GM13977 (cell line): Measurements from ENCODE around the gene LARGE1.

ENCODE experiments used
- DNase-seq: peaks from one replicate; pipeline ENCODE4 v3.0.0; 2012; ENCODE audit warnings: low spot score
- in situ Hi-C: fragments of 300-500 bp; cut with MboI; formaldehyde crosslinking; loops from one replicate; pipeline ENCODE4 v1.12.0; 2022; ENCODE audit warnings: low sequenced_read_pairs, low pct_unique_long_range_greater_than_20kb, mixed read lengths, inconsistent platforms; ENCODE audit not compliant: unreplicated experiment
- TF ChIP-seq, protein P1 (sequence below): IDR thresholded peaks from 2 replicates; pipeline ENCODE4 v1.5.1; 2012; ENCODE audit warnings: mild to moderate bottlenecking, control low read depth; ENCODE audit not compliant: insufficient read depth; ENCODE audit errors: extremely low read depth, missing control alignments

LARGE1 gene

DNA sequence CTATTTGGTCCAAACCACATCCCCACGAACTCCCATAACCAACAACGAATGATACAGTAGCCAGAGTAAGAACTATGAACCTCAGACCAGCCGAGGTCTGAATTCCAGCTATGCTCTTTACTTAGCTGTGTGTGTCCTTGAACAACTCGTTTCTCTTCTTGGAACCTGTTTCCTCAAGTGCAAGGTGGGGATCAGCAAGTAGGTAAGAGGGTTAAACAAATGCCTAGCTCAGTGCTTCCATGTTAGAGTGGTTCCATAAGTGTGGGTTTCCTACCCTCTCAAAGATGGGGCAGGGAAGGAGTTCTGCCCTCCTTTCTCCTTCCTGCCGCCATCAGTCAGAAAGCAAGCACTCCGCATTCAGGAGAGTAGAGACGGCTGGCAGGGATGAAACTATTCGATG is 578.7 kb downstream of the LARGE1 start:
- TF ChIP-seq, protein P1, sequence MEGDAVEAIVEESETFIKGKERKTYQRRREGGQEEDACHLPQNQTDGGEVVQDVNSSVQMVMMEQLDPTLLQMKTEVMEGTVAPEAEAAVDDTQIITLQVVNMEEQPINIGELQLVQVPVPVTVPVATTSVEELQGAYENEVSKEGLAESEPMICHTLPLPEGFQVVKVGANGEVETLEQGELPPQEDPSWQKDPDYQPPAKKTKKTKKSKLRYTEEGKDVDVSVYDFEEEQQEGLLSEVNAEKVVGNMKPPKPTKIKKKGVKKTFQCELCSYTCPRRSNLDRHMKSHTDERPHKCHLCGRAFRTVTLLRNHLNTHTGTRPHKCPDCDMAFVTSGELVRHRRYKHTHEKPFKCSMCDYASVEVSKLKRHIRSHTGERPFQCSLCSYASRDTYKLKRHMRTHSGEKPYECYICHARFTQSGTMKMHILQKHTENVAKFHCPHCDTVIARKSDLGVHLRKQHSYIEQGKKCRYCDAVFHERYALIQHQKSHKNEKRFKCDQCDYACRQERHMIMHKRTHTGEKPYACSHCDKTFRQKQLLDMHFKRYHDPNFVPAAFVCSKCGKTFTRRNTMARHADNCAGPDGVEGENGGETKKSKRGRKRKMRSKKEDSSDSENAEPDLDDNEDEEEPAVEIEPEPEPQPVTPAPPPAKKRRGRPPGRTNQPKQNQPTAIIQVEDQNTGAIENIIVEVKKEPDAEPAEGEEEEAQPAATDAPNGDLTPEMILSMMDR: no peak
- no peak for DNase-seq
- in situ Hi-C loops: no loop called here

DNA sequence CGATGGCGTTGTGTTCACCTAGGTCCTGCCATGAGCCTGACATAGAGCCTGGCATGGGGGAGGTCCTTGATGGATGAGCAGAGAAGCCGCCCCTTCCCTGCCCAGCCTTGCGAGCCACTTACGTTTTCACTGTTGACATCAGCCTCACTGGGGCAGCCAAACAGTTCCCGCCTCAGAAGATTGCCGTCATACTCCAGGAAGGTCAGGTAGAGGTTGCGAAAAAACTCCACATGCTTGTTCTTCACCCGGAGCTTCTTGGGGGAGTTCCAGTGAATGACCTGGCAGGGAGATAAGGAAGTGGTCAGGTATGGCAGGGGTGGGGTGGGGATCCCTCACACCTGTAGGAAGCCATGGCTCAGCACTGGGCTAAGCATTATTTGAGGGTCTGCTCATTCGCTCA is 582.8 kb downstream of the LARGE1 start:
- no peak for DNase-seq
- in situ Hi-C loops: no loop called here

DNA sequence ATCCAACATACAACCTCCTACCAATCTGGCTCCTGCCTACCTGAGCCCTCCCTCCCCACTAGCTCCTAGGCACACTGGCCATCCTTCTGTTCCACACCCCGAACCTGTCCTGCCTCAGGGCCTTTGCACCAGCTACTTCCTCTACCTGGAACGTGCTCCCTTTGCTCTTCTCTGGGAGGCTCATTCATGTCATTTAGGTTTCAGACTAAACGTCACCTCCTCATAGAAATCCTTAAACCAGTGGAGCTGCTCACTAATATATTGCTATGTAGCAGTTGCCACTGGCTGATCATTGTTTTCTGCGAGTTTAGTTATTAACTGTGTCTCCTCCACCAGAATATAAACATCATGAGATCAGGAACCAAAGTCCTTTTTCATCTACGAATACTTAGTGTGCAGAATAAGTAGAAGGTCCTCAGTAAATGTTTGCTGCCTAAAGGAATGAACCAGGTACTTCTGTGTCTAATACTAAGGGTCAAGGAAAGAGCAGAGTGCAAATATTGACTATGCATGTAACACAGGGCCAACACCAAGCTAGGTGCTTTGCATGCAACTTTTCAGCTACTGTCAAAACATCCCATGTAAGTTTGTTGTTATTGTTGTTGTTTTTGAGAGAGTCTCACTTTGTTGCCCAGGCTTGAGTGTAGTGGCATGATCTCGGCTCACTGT is 584.5 kb downstream of the LARGE1 start:
- in situ Hi-C loops: no loop called here
- TF ChIP-seq, protein P1: no peak
- DNase-seq: no peak

More for the DNA sequence above, 582.8 kb downstream of the LARGE1 start:
- TF ChIP-seq, protein P1: no peak

DNA sequence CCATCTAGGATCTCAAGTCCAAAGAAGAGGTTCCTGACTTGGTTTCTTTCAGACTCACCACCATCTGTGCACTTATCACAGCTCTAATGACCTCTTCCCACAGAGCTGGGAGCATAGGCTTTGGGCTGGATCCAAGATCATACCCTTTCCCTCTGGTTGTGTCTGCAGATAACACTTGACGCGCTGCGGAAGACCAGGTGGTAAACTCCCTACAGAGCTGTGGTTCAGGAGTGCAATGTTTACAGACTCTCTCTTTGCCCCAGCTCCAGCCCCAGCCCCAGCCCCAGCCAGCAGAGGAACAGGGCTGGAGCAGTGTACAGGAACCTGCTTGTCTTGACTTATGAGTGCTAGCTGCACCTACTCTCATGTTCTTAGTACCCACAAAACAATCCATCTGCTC is 587.7 kb downstream of the LARGE1 start:
- TF ChIP-seq, protein P1: no peak
- no peak for DNase-seq
- in situ Hi-C loops: no loop called here

DNA sequence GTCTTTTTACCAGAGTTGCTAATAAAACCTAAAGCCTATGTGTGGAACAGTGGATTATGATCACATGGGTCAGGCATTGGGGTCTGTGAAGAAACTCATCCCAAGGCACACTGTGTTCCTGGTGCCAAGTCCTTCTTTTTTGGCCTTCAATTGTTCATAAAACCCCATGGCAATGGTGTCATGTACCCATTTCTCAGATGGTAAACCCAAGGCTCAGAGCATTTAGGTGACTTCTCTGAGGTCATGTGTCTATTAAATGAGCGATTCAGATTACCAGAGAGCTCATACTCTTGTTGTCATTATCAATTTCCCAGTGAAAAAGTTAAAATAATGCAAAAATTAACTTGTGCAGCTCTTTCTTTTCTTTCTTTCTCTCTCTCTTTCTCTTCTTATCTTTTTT is 589.3 kb downstream of the LARGE1 start:
- TF ChIP-seq, protein P1: no peak
- in situ Hi-C loops: no loop called here
- no peak for DNase-seq

DNA sequence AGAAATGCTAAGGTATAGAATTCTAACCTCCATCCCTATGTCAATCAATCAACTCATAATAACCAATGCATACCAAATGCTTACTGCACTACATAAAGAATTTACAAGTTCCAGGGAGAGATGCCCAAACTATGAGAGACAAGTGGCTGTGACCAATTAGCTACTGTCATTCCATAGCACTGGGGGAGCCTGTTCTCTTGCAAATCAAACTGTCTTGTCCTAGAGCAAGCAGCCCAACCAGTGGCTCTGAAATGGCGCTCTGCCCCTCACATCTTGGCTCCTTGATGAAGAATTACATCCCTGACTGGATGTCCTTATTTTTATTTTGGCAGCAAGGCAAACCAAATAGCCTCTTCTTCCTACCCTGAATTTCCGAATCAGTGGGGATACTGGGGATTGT is 589.7 kb downstream of the LARGE1 start:
- TF ChIP-seq, protein P1: no peak
- in situ Hi-C loops: no loop called here

More for the DNA sequence above, 589.7 kb downstream of the LARGE1 start:
- DNase-seq: no peak
